GM12878 (cell line): Measurements from ENCODE around the gene GRIFIN. TPM values are rescaled to one million over a fixed set of nuclear protein-coding genes. Genes with fewer than 3 reads are reported as not detected.

Source experiments
- ATAC-seq: fragments of 200-7000 bp; cut with Tn5 transposase; 3 replicates; pipeline ENCODE4 v1.9.1; 2020; ENCODE audit warnings: mild to moderate bottlenecking, moderate library complexity
- BruUV-seq: library from RNA; stranded (reverse); fragments of 400-500 nt; replicated peaks from 2 replicates; lab custom pipeline; 2021; lab: Mats Ljungman, UMichigan
- CTCF ChIA-PET: fragments of 300-600 bp; sonication (Branson Sonifier 250); formaldehyde crosslinking; extraction: SDS; loops from one replicate; lab custom pipeline; 2021; ENCODE audit warnings: inconsistent platforms; lab: Yijun Ruan, JAX
- POLR2A ChIA-PET: fragments of 350-600 bp; formaldehyde crosslinking; extraction: SDS; loops from one replicate; lab custom pipeline; 2021; ENCODE audit warnings: inconsistent platforms; lab: Charles Lee
- RAD21 ChIA-PET: fragments of 300-600 bp; sonication (Branson Sonifier 250); formaldehyde crosslinking; loops from one replicate; lab custom pipeline; 2023; ENCODE audit warnings: antibody characterized with exemption; ENCODE audit not compliant: unreplicated experiment; lab: Charles Lee
- SMC1A ChIA-PET: fragments of 300-600 bp; sonication (Branson Sonifier 250); formaldehyde crosslinking; loops from one replicate; lab custom pipeline; 2023; ENCODE audit not compliant: unreplicated experiment, uncharacterized antibody; lab: Charles Lee
- DNase-seq: peaks from one replicate; pipeline ENCODE4 v3.0.0-alpha.2; 2011; ENCODE audit warnings: low read depth, low spot score
- FAIRE-seq: peaks from 3 replicates; lab custom pipeline; 2011; peaks lifted over from hg19 to GRCh38; lab: Jason Lieb, UNC
- H2AFZ ChIP-seq: 2 replicates; pipeline ENCODE4 v1.6.0; 2011; ENCODE audit warnings: low read depth, low read length, control low read depth; ENCODE audit not compliant: control insufficient read depth
- H3K27ac ChIP-seq: 2 replicates; pipeline ENCODE4 v1.5.1; 2011; ENCODE audit warnings: control low read depth; ENCODE audit not compliant: control insufficient read depth, insufficient read depth
- H3K27me3 ChIP-seq, 2 experiments: replicated peaks in 1 of 2; 2 replicates each; pipeline versions ENCODE4 v1.6.0 to v1.6.1; 2011; ENCODE audit warnings: low read length in 1 of 2; ENCODE audit not compliant: control insufficient read depth in 2 of 2, insufficient read depth in 2 of 2
- H3K36me3 ChIP-seq, 2 experiments: 2 replicates each; pipeline ENCODE4 v1.5.1; 2011; ENCODE audit warnings: low read length in 1 of 2; ENCODE audit not compliant: control insufficient read depth in 2 of 2, insufficient read depth in 2 of 2
- H3K4me1 ChIP-seq: 2 replicates; pipeline ENCODE4 v1.6.1; 2011; ENCODE audit warnings: mild to moderate bottlenecking, low read length, moderate library complexity, mixed read lengths; ENCODE audit not compliant: control insufficient read depth, insufficient read depth
- H3K4me2 ChIP-seq: 2 replicates; pipeline ENCODE4 v1.6.0; 2011; ENCODE audit warnings: control low read depth; ENCODE audit not compliant: control insufficient read depth, insufficient read depth
- H3K4me3 ChIP-seq: fragments of 200-600 bp; sonication (generic); 2 replicates; pipeline ENCODE4 v1.5.1; 2016
- H3K79me2 ChIP-seq: 2 replicates; pipeline ENCODE4 v1.6.0; 2011; ENCODE audit warnings: low read length; ENCODE audit not compliant: control insufficient read depth, insufficient read depth
- H3K9ac ChIP-seq: 2 replicates; pipeline ENCODE4 v1.8.0; 2011; ENCODE audit warnings: low read length, control low read depth, mixed read lengths; ENCODE audit not compliant: control insufficient read depth, insufficient read depth
- H3K9me3 ChIP-seq: replicated peaks from 3 replicates; pipeline ENCODE4 v1.5.1; 2011; ENCODE audit warnings: mild to moderate bottlenecking, low read length; ENCODE audit not compliant: control insufficient read depth, insufficient read depth
- H4K20me1 ChIP-seq: 2 replicates; pipeline ENCODE4 v1.6.0; 2011; ENCODE audit not compliant: control insufficient read depth, insufficient read depth
- BCL11A ChIP-seq: IDR thresholded peaks from 2 replicates; pipeline ENCODE4 v1.6.1; 2011; ENCODE audit warnings: low read depth, low read length
- CREM ChIP-seq: IDR thresholded peaks from 2 replicates; pipeline ENCODE4 v1.6.1; 2014; ENCODE audit warnings: antibody characterized with exemption, low read depth
- NFXL1 ChIP-seq: fragments of 450-650 bp; IDR thresholded peaks from 2 replicates; pipeline ENCODE4 v1.6.1; 2017; ENCODE audit warnings: antibody characterized with exemption, mild to moderate bottlenecking, borderline replicate concordance
- TAF1 ChIP-seq: IDR thresholded peaks from 2 replicates; pipeline ENCODE4 v1.6.1; 2011; ENCODE audit warnings: mild to moderate bottlenecking, low read depth, low read length, borderline replicate concordance
- ZNF207 ChIP-seq: fragments of 450-650 bp; IDR thresholded peaks from 2 replicates; pipeline ENCODE4 v1.6.1; 2014; ENCODE audit warnings: antibody characterized with exemption, mild to moderate bottlenecking, borderline replicate concordance
- ZNF274 ChIP-seq: IDR thresholded peaks from one replicate; pipeline ENCODE4 v1.8.0; 2011; ENCODE audit not compliant: insufficient read length, insufficient read depth
- ZZZ3 ChIP-seq: IDR thresholded peaks from 2 replicates; pipeline ENCODE4 v1.6.1; 2011; ENCODE audit warnings: low read depth; ENCODE audit not compliant: control insufficient read depth, insufficient read length
- WGBS: methylation state at CpG from one replicate; pipeline ENCODE4 v1.1.6; 2016; ENCODE audit warnings: low lambda C conversion rate; ENCODE audit not compliant: insufficient replicate concordance, insufficient coverage; ENCODE audit errors: missing lambda C conversion rate; 5-methylcytosine and 5-hydroxymethylcytosine counted together
- in situ Hi-C: fragments of 300-500 bp; cut with MboI; formaldehyde crosslinking; loops from 9 replicates; pipeline ENCODE4 v1.14.3; 2018; ENCODE audit warnings: mixed read lengths
- intact Hi-C: fragments of 100-400 bp; cut with micrococcal nuclease; formaldehyde crosslinking; loops from one replicate; pipeline ENCODE4 v1.14.2; 2022; ENCODE audit not compliant: unreplicated experiment
- polyA plus RNA-seq, 11 experiments: library from polyadenylated mRNA; depleted of rRNA in 4 of 11; unstranded in 6 of 11; stranded (reverse) in 5 of 11; fragments of >200 nt; fragmentation: Nextera tagmentation in 4 of 11; fragmentation: Illumina TruSeq in 1 of 11; extraction: Ambion mirVana in 4 of 11; extraction: Trizol in 1 of 11; gene quantifications; 1 replicate in 1 of 11; 2 replicates in 10 of 11; pipeline versions ENCODE4 v1.2.1 to v1.2.3, GENCODE V29; 2011 to 2016; ENCODE audit warnings: inconsistent platforms in 2 of 11, missing spikeins in 2 of 11, low read depth in 1 of 11
- total RNA-seq, 4 experiments: library from RNA; depleted of rRNA in 3 of 4; stranded (reverse); fragments of >200 nt in 3 of 4; fragmentation: Illumina TruSeq in 1 of 4; extraction: Trizol in 1 of 4; gene quantifications; 2 replicates each; pipeline versions ENCODE4 v1.2.1 to v1.2.3, GENCODE V29; 2013 to 2021

Gene GRIFIN
- total and polyA plus RNA-seq, 10 of the 15 experiments (the other 5 are each of a cell fraction or from before 2014, with no cell fraction given) = not detected

- ChIA-PET POLR2A (no interaction called here), RAD21 (interaction anchor here (1.4 kb wide), 1 partner anchor 11 kb away, joined by 3 read pairs; no protein-coding TSS in a partner anchor), CTCF (no interaction called here), SMC1A (interaction anchor here (0.6 kb wide), 1 partner anchor 152 kb away, joined by 4 read pairs; no protein-coding TSS in a partner anchor)
- peaks cover 38% of the 10 kb centered on the region for H3K4me1 ChIP-seq
- H3K4me3 ChIP-seq = no peak overlapping the region
- intact Hi-C loops = no loop called here
- H2AFZ ChIP-seq = 0 out of 2 replicates have a peak overlapping the region, but pooled peaks have one; percentile 19
- H3K4me2 ChIP-seq = no peak overlapping the region
- FAIRE-seq = no peak
- no peak overlapping the region for H3K27ac ChIP-seq
- 69% methylated on average over 23 of the region's 23 CpGs for WGBS
- in situ Hi-C loops = no loop called here
- no peak for TF ChIP-seq BCL11A
- TF ChIP-seq ZNF274 = no peak
- TF ChIP-seq TAF1 = no peak
- no peak for TF ChIP-seq ZNF207
- no peak for TF ChIP-seq NFXL1
- TF ChIP-seq CREM = no peak
- no peak for TF ChIP-seq ZZZ3
- no peak overlapping the region for H3K9ac ChIP-seq
- no peaks in the 10 kb centered on the region for H3K36me3 ChIP-seq
- no peaks in the 10 kb centered on the region for H3K9me3 ChIP-seq
- no peaks in the 10 kb centered on the region for H3K79me2 ChIP-seq
- no peaks in the 10 kb centered on the region for H3K27me3 ChIP-seq
- no TSS peak for BruUV-seq
- ATAC-seq = no peak
- no peaks in the 10 kb centered on the region for H4K20me1 ChIP-seq
- no peak for DNase-seq
Observed at GRCh38 chr7:2509298-2509906, 33.2 kb upstream of the GRIFIN start.
